GF-D8 (cell line): ENCODE results near the gene FGF1.

Experiments
- DNase-seq: peaks from one replicate; lab custom pipeline; 2025; lab: John Stamatoyannopoulos, UW

FGF1 gene

GRCh38 chr5:142642427-142642826 lies 43.5 kb downstream of the FGF1 start:
- no peak for DNase-seq

GRCh38 chr5:142641711-142642110 lies 44.2 kb downstream of the FGF1 start:
- no peak for DNase-seq

GRCh38 chr5:142640316-142641005 lies 45.4 kb downstream of the FGF1 start:
- DNase-seq, result no peak

GRCh38 chr5:142639455-142639854 lies 46.4 kb downstream of the FGF1 start:
- DNase-seq, result no peak

GRCh38 chr5:142637871-142638270 lies 48.0 kb downstream of the FGF1 start:
- DNase-seq, result no peak

- no peak for DNase-seq
These were observed 49.1 kb downstream of the FGF1 start for GRCh38 chr5:142636698-142637324.

GRCh38 chr5:142636093-142636492 lies 49.8 kb downstream of the FGF1 start:
- no peak for DNase-seq

- no peak for DNase-seq
These were observed 51.5 kb downstream of the FGF1 start for GRCh38 chr5:142634216-142635011.

GRCh38 chr5:142630927-142631539 lies 54.9 kb downstream of the FGF1 start:
- no peak for DNase-seq

GRCh38 chr5:142627383-142628217 lies 58.3 kb downstream of the FGF1 start:
- DNase-seq, result no peak

GRCh38 chr5:142626786-142627185 lies 59.1 kb downstream of the FGF1 start:
- DNase-seq, result no peak

GRCh38 chr5:142626099-142626498 lies 59.8 kb downstream of the FGF1 start:
- no peak for DNase-seq

- no peak for DNase-seq
These were observed 64.7 kb downstream of the FGF1 start for GRCh38 chr5:142621227-142621626.

GRCh38 chr5:142619815-142620214 lies 66.1 kb downstream of the FGF1 start:
- DNase-seq, result no peak

GRCh38 chr5:142618130-142618523 lies 67.8 kb downstream of the FGF1 start:
- no peak for DNase-seq

- DNase-seq, result no peak
These were observed 68.3 kb downstream of the FGF1 start for GRCh38 chr5:142617416-142618129.

- DNase-seq, result no peak
These were observed 69.9 kb downstream of the FGF1 start for GRCh38 chr5:142615948-142616347.

GRCh38 chr5:142614054-142614453 lies 71.8 kb downstream of the FGF1 start:
- DNase-seq, result no peak

- DNase-seq, result no peak
These were observed 72.6 kb downstream of the FGF1 start for GRCh38 chr5:142613271-142613671.

GRCh38 chr5:142612494-142613270 lies 73.2 kb downstream of the FGF1 start:
- no peak for DNase-seq
